GM18873 (cell line): ENCODE measurements around the gene OSBPL1A.

Experiments
- ATAC-seq: cut with Tn5 transposase; IDR thresholded peaks from one replicate; pipeline ENCODE4 v1.9.1; 2021; ENCODE audit warnings: mild to moderate bottlenecking, moderate library complexity, moderate number of reproducible peaks; ENCODE audit not compliant: unreplicated experiment, low FRiP score

The OSBPL1A gene

DNA sequence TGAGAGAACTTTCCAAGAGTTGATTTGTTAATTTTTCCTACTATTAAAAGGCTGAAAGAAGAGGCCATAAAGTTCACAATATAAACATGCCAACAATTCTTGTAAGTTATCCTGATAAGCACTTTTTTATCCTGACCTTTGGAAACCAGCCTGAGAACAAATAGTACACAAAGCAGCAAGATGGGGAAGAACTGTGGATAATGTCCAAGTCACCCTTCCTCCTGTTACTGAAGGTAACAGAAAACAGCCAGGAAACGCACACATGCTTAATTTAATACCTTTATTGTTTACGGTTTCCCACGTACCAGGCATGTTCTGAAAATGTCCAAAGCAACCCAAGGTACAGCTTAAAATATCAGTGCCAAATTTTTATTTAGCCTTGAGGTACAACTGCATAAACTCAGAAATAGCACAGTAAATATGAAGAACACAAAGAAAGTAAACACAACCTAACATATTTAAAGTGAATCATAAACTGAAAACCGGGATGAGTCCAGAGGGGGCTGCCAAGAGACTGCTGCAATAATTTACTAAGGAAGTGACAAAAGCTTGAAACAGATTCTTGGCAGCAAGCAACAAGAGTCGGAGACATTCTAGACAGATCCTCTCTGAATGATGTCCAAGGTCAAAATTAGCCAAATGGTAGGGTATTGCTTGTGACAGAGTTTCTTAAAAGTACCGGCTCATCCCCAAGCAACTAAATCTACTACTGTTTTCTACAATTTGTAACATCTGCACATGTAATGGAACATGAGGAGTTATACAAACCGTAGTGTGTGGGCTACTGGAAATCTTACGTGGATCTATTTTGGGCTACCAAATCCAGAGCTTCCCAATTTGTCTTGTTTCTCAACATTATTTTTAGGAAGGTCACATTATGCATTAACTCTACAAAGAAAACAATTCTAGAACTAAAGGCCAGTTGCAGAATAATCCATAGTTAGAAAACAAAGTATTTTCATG is 165.6 kb downstream of the OSBPL1A start:
- ATAC-seq: no peak

DNA sequence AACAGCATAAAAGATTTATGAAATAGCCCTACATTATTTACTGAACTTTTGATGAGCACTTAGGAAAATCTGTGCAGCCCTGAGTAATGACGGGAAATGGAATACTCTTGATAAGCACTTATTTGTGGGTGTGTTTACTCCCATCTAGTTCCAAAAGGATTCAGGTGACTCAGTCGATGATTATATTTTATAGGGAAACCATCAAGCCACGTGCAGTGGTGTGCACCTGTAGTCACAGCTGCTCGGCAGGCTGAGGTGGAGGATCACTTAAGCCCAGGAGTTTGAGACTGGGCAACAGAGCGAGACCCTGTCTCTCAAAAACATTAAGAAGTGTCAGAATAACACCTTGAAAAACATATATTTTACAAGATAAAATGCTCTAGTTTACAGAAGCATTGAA is 166.9 kb downstream of the OSBPL1A start:
- no peak for ATAC-seq

DNA sequence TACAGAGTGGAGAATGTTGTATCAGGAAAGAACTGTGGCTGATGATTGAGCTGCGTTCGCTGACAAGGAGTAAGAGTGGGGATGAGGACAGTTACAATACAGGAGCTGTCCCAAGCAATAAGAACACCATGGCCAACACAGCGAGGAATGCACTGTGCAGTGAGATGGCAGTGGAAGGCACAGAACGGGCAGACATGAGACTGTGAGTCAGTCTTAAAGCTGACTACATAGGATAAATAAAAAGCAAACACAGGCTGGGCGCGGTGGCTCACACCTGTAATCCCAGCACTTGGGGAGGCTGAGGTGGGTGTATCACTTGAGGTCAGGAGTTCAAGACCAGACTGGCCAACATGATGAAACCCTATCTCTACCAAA is 169.0 kb downstream of the OSBPL1A start:
- no peak for ATAC-seq

GRCh38 chr18:24227977-24228666 is 169.5 kb downstream of the OSBPL1A start:
- no peak for ATAC-seq

GRCh38 chr18:24220318-24220688 is 177.3 kb downstream of the OSBPL1A start:
- no peak for ATAC-seq

DNA sequence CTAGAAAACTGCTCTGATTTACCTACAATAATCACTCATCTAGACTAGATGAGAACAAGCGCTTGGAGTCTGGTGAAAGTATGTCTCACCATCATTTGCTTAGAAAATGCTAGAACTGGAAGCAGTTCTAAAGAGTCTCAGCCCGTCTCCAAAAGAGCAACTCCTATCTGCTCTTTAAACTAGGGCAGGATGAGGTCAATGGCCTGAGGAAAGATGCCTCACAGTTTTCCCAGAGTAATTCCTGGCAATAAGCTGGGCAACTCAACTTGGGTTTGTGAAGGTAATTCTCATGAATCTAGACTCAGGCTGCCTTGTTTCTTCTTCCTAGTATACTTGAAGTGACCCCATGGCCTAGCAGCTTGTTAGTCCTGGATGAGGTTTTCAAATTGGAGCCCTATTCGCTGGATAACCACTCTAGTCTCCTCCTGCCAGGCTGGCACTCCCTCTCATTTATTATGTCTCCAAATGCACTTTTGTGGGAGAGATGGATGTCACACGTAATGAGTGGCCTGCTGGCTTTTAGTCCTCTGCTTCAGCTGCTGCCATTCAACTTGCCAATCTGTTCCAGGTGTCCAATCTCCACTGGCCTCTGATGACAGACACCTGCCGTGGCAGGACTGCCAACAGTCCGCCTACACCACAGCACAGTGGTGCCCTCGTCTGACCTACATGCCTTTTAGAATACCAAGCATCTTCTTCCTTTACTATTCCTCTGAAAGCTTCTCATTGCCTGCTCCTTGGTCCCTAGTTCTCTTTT is 177.9 kb downstream of the OSBPL1A start:
- no peak for ATAC-seq

GRCh38 chr18:24214913-24215312 is 182.7 kb downstream of the OSBPL1A start:
- no peak for ATAC-seq

- ATAC-seq: no peak
These were observed 183.5 kb downstream of the OSBPL1A start for GRCh38 chr18:24214144-24214543.

- no peak for ATAC-seq
These were observed 184.7 kb downstream of the OSBPL1A start for GRCh38 chr18:24212939-24213338.

GRCh38 chr18:24209558-24209957 is 188.1 kb downstream of the OSBPL1A start:
- ATAC-seq: no peak

DNA sequence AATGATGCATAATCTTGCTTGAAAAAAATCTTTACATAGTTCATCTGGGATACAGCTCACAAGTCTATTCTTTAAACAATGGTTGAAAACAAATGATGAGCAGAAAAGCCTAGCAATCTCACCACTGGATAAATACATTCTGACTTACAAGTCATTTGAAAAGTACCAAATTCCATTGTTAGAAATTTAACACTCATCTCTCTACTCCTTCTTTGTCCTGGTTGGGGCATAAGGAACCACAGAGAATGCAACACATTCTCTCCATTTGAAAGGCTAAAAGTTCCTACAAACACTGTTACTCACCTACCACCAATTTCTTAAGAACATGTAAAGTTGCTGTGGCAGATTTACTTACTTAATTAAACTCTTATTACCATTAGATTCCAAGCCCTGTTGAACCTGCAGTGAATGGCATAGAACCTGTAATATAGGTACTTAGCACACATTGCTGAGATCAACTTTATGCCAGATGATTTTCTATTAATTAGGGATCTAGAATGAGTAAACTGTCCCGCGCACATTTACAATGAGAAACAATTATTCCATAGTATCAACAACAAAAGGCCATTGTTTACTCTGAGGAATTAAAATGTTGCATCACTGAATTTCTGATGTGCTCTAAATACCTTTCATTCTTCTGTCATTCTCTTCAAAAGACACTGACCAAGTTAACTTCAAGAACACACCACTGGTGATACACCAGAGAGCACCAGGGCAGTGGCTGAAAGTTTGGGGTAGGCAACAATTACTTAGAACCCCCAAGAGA is 189.2 kb downstream of the OSBPL1A start:
- no peak for ATAC-seq

GRCh38 chr18:24204904-24205303 is 192.7 kb downstream of the OSBPL1A start:
- no peak for ATAC-seq

DNA sequence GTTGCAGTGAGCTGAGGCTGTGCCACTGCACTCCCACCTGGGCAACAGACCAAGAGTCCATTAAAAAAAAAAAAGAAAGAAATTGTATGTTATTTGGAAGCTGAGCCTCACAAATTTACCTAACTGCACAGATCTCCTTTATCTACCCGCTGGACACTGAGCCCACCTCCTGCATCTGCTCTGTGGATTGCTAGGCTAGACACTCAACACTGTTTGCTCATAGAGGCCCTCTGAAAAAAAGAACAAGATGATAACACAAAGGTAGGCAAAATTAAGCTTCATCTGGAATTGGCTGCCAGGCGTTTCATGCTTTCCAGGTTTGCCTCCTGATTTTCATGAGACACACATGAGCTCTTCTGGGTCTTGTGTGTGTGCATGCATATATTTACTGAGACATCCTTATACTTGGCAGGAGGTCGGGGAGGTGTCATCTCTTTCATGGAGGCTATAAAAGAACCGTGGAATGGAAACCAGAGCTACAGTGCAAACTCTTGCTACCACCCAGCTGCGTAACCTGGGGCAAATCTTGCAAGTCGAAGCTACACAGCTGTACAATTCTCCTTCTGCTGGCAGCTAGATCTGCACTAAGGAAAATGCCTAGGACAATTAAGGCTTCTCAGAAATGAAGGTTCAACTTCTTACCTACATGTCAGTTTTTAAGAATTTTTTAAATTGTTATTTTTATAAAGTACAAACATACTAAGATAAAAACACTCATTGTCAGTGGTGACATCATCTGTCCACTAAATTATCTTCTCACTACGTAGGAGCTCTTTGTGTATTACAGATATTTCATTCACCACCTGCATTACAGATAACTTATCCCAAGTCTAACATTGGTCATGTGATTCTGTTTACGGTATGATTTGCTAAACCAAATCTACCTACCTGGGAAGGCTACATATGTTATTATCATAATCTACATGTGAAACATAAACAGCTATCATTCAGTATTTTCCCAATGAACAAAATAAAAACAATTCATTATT is 195.6 kb downstream of the OSBPL1A start:
- ATAC-seq: no peak

DNA sequence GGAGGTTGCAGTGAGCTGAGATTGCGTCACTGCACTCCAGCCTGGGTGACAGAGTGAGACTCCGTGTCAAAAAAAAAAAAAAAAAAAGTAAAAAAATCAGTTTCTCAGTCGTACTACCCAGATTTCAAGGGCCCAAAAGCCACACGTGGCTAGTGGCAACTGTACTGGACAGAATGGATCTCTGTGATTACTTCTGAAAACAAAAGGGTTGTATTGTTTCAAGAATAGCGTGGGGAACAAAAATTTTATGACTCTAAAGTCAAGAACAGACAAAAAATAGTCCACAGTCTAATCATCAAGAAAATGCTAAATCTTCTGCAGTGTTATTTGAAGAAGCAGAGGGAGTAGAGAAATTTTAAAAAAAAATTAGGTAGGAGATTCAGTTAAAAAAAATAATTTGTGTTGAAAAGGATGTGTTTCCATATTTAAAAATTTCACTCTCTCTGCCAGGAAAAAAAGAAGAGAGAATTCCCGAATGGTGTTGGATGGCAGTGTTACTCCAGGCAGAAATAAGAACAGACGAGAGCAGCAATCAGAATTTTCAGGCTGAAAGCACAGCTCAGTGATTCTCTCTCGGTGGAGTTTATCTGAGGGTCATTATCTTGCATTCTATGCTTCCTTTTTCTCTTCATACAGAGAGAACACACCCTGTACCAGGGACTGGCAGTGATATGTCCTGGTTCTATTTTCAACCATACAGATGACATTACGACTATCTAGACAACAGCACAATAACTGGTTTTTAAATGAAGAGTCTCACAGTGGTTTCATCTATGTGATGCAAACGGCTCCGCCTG is 196.9 kb downstream of the OSBPL1A start:
- ATAC-seq: no peak

GRCh38 chr18:24199372-24199962 is 198.2 kb downstream of the OSBPL1A start:
- ATAC-seq: no peak

- no peak for ATAC-seq
These were observed 199.2 kb downstream of the OSBPL1A start for GRCh38 chr18:24198461-24198860.

DNA sequence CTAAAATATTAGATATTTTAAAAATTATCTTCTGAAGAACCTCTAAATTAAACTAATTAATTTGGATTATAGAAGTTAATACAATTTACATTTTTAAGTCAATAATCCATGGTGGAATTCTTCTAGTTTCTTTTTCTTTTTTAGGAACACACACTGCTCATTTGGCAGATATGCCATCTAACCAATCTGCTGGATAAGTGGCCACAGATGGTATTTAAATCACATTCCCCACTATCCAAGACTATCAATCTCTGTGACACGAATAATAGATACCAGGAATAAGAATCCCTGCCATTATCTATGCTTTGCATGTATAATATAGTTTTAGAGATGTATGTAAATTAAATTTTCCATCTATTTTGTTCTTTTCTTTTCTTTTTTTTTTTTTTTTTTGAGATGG is 200.2 kb downstream of the OSBPL1A start:
- ATAC-seq: no peak

DNA sequence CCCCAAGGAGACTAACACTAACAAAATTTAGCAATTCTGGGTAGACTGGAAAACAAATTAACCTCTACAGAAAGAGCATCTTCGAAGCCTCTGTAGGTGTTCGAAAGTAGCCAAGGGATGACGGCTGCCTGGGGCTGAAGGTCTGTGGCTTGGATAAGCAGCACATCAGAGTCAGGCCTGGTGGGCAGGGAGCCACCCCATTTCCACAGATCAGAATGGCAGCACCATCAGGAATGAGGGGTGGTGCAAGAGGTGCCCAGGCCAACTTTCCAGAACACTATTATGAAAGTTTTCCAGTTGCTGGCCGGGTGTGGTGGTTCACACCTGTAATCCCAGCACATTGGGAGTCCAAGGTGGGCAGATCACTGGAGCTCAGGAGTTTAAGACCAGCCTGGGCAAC is 200.9 kb downstream of the OSBPL1A start:
- no peak for ATAC-seq
